HepG2 (cell line): ENCODE results near the gene DEPDC1B. TPM values are rescaled to one million over a fixed set of nuclear protein-coding genes. Genes with fewer than 3 reads are reported as not detected.
A peak's percentile ranks its signal among the peaks of the same experiment; 100 is the strongest.

Experiments
- ATAC-seq: fragments of 200-7000 bp; cut with Tn5 transposase; 3 replicates; pipeline ENCODE4 v1.9.1; 2020; ENCODE audit warnings: mild to moderate bottlenecking, moderate library complexity
- BruUV-seq: library from RNA; stranded (reverse); fragments of 400-500 nt; replicated peaks from 2 replicates; lab custom pipeline; 2021; lab: Mats Ljungman, UMichigan
- CTCF ChIA-PET: fragments of 300-600 bp; formaldehyde crosslinking; extraction: SDS; loops from one replicate; lab custom pipeline; 2021; ENCODE audit warnings: low total read pairs, inconsistent platforms, low intra/inter-chr PET ratio; lab: Yijun Ruan, JAX
- POLR2A ChIA-PET: fragments of 350-600 bp; sonication (Branson Sonifier 250); formaldehyde crosslinking; loops from one replicate; lab custom pipeline; 2020; ENCODE audit warnings: antibody characterized with exemption, inconsistent platforms; lab: Yijun Ruan, JAX
- DNase-seq: peaks from one replicate; pipeline ENCODE4 v3.0.0-alpha.2; 2015; ENCODE audit warnings: low spot score
- FAIRE-seq: peaks from 3 replicates; lab custom pipeline; 2011; peaks lifted over from hg19 to GRCh38; lab: Jason Lieb, UNC
- H2AFZ ChIP-seq: one replicate; pipeline ENCODE4 v1.6.1; 2011; ENCODE audit warnings: low read length, inconsistent platforms
- H3K27ac ChIP-seq: fragments of 300-600 bp; 3 replicates; pipeline ENCODE4 v1.8.0; 2011; ENCODE audit warnings: mixed run types, mild to moderate bottlenecking, mixed read lengths, low read length, inconsistent platforms; ENCODE audit not compliant: insufficient read depth; ENCODE audit errors: extremely low read length
- H3K27me3 ChIP-seq, 2 experiments: fragments of 200-600 bp in 1 of 2; 2 replicates in 1 of 2; 3 replicates in 1 of 2; pipeline versions ENCODE4 v1.6.0 to v1.8.0; 2011; ENCODE audit warnings: low read length in 2 of 2, mild to moderate bottlenecking in 2 of 2, moderate library complexity in 2 of 2, inconsistent platforms in 1 of 2; ENCODE audit not compliant: insufficient read depth in 2 of 2, control insufficient read depth in 1 of 2
- H3K36me3 ChIP-seq, 2 experiments: fragments of 200-600 bp in 1 of 2; replicated peaks in 1 of 2; 2 replicates in 1 of 2; 3 replicates in 1 of 2; pipeline versions ENCODE4 v1.5.1 to v1.8.0; 2011; ENCODE audit warnings: low read length in 2 of 2, inconsistent platforms in 1 of 2; ENCODE audit not compliant: insufficient read depth in 2 of 2, control insufficient read depth in 1 of 2
- H3K4me1 ChIP-seq: 2 replicates; pipeline ENCODE4 v1.5.1; 2012; ENCODE audit warnings: low read length, inconsistent platforms; ENCODE audit not compliant: insufficient read depth
- H3K4me2 ChIP-seq: 2 replicates; pipeline ENCODE4 v1.6.0; 2011; ENCODE audit warnings: low read depth, low read length, inconsistent platforms
- H3K4me3 ChIP-seq, 3 experiments: fragments of 200-600 bp in 1 of 3; sonication (generic), shearing (Covaris generic) in 1 of 3; replicated peaks in 1 of 3; 2 replicates each; pipeline ENCODE4 v1.5.1; 2011 to 2016; ENCODE audit warnings: low read length in 3 of 3, inconsistent platforms in 2 of 3, low read depth in 2 of 3, mild to moderate bottlenecking in 2 of 3, control low read depth in 1 of 3, mixed read lengths in 1 of 3; ENCODE audit not compliant: insufficient read depth in 1 of 3
- H3K79me2 ChIP-seq: one replicate; pipeline ENCODE4 v1.6.1; 2011; ENCODE audit warnings: low read length, inconsistent platforms; ENCODE audit not compliant: insufficient read depth
- H3K9ac ChIP-seq: 2 replicates; pipeline ENCODE4 v1.6.0; 2011; ENCODE audit warnings: mild to moderate bottlenecking, low read depth, low read length, inconsistent platforms; ENCODE audit not compliant: insufficient read depth
- H3K9me3 ChIP-seq: 2 replicates; pipeline ENCODE4 v1.5.1; 2012; ENCODE audit warnings: mild to moderate bottlenecking, low read length
- H4K20me1 ChIP-seq: 2 replicates; pipeline ENCODE4 v1.6.0; 2011; ENCODE audit warnings: inconsistent platforms, mild to moderate bottlenecking, low read length, moderate library complexity; ENCODE audit not compliant: insufficient read depth
- ATF3 ChIP-seq: sonication (generic); formaldehyde crosslinking; IDR thresholded peaks from 2 replicates; pipeline ENCODE4 v1.4.0; 2020; ENCODE audit warnings: missing genetic modification reagents
- ATF7 ChIP-seq, 2 experiments: fragments of 450-650 bp in 1 of 2; sonication (generic) in 1 of 2; formaldehyde crosslinking in 1 of 2; IDR thresholded peaks; 2 replicates each; pipeline versions ENCODE4 v1.4.0 to v1.6.1; 2016 to 2020; ENCODE audit warnings: antibody characterized with exemption in 1 of 2, mild to moderate bottlenecking in 1 of 2, missing genetic modification reagents in 1 of 2
- CENPBD1 ChIP-seq: sonication (generic); formaldehyde crosslinking; IDR thresholded peaks from 2 replicates; pipeline ENCODE4 v1.8.0; 2022; ENCODE audit warnings: missing genetic modification reagents, low read depth, mild to moderate bottlenecking, borderline replicate concordance
- CERS6 ChIP-seq: sonication (generic); formaldehyde crosslinking; IDR thresholded peaks from 2 replicates; pipeline ENCODE4 v1.5.0; 2020; ENCODE audit warnings: missing genetic modification reagents
- KDM5B ChIP-seq: sonication (generic); formaldehyde crosslinking; IDR thresholded peaks from 2 replicates; pipeline ENCODE4 v1.4.0; 2020; ENCODE audit warnings: missing genetic modification reagents, mild to moderate bottlenecking, borderline replicate concordance
- KLF13 ChIP-seq: sonication (generic); formaldehyde crosslinking; IDR thresholded peaks from 2 replicates; pipeline ENCODE4 v1.4.0; 2020; ENCODE audit warnings: mild to moderate bottlenecking, missing genetic modification reagents
- MAFF ChIP-seq: IDR thresholded peaks from 2 replicates; pipeline ENCODE4 v1.6.1; 2011; ENCODE audit warnings: low read depth, low read length, improper control_type of control experiment
- MAFK ChIP-seq, 2 experiments: IDR thresholded peaks in 1 of 2; conservative IDR thresholded peaks in 1 of 2; 2 replicates each; pipeline ENCODE4 v1.6.1; 2011; ENCODE audit warnings: improper control_type of control experiment in 2 of 2, low read length in 2 of 2
- NFATC3 ChIP-seq: sonication (generic); formaldehyde crosslinking; IDR thresholded peaks from 2 replicates; pipeline ENCODE4 v1.5.1; 2020; ENCODE audit warnings: mild to moderate bottlenecking, missing genetic modification reagents
- POLR2G ChIP-seq: fragments of 200-400 bp; formaldehyde crosslinking; IDR thresholded peaks from 2 replicates; pipeline ENCODE4 v1.6.1; 2018; ENCODE audit warnings: mild to moderate bottlenecking, low read depth, low read length, moderate library complexity
- RBM22 ChIP-seq: fragments of 200-400 bp; formaldehyde crosslinking; optimal IDR thresholded peaks from 2 replicates; pipeline ENCODE3; 2017; ENCODE audit warnings: mild to moderate bottlenecking, low read length, moderate library complexity
- YEATS4 ChIP-seq: sonication (generic); formaldehyde crosslinking; IDR thresholded peaks from 2 replicates; pipeline ENCODE4 v1.4.0; 2020; ENCODE audit warnings: missing genetic modification reagents, borderline replicate concordance
- ZNF512 ChIP-seq: sonication (generic); formaldehyde crosslinking; IDR thresholded peaks from 2 replicates; pipeline ENCODE4 v1.4.0; 2020; ENCODE audit warnings: mild to moderate bottlenecking, missing genetic modification reagents
- ZNF749 ChIP-seq: sonication (generic); formaldehyde crosslinking; IDR thresholded peaks from 2 replicates; pipeline ENCODE4 v1.8.0; 2022; ENCODE audit warnings: mild to moderate bottlenecking, missing genetic modification reagents, moderate library complexity, borderline replicate concordance
- WGBS: methylation state at CpG from one replicate; pipeline ENCODE4 v1.1.6; 2017; ENCODE audit warnings: low lambda C conversion rate; 5-methylcytosine and 5-hydroxymethylcytosine counted together
- in situ Hi-C: cut with HindIII; loops from 2 replicates; pipeline ENCODE4 v1.10.0; 2017; ENCODE audit warnings: low pct_unique_long_range_greater_than_20kb; ENCODE audit not compliant: extremely low pct_ligation_motif_present
- intact Hi-C: fragments of 100-400 bp; cut with micrococcal nuclease; formaldehyde crosslinking; loops from one replicate; pipeline ENCODE4 v1.10.0; 2022; ENCODE audit not compliant: unreplicated experiment
- polyA plus RNA-seq, 8 experiments: library from polyadenylated mRNA; depleted of rRNA in 3 of 8; stranded (reverse) in 7 of 8; unstranded in 1 of 8; fragments of >200 nt; fragmentation: Illumina TruSeq in 4 of 8; extraction: Trizol in 4 of 8; gene quantifications; 2 replicates each; pipeline versions ENCODE4 v1.2.1 to v1.2.3, GENCODE V29; 2011 to 2016; ENCODE audit warnings: low read depth in 4 of 8, missing spikeins in 1 of 8, mixed read lengths in 1 of 8; ENCODE audit not compliant: insufficient read depth in 1 of 8
- total RNA-seq, 5 experiments: library from RNA; depleted of rRNA; stranded (reverse); fragments of >200 nt; fragmentation: Illumina TruSeq; extraction: Trizol; gene quantifications; 2 replicates each; pipeline ENCODE4 v1.2.3, GENCODE V29; 2016; ENCODE audit warnings: low read depth in 1 of 5

The DEPDC1B gene
- total and polyA plus RNA-seq, 2 of the 13 experiments (the other 11 are each of a cell fraction or from before 2014, with no cell fraction given) = 29.5 to 51.3 TPM

GRCh38 chr5:60673334-60673733 is 26.6 kb downstream of the DEPDC1B start:
- in situ Hi-C loops = loop anchor here (10.0 to 25.0 kb wide), 3 partner anchors 211 to 1286 kb away; partner anchors contain the start of genes ERCC8 and NDUFAF2

More at GRCh38 chr5:60673334-60673733, 26.6 kb downstream of the DEPDC1B start:
- Histone ChIP-seq H4K20me1 (no peaks in the 10 kb centered on the region), H3K36me3 (peaks cover 2 to 3% of the 10 kb centered on the region in 2 experiments; a peak in 2 of 5 replicates), H2AFZ (no peak overlapping the region), H3K4me1 (peaks cover 100% of the 10 kb centered on the region), H3K4me2 (peak overlapping the region; percentile 73), H3K4me3 (peak overlapping the region in 1 of 3 experiments; percentile 21; a peak in 1 of 6 replicates), H3K9me3 (no peaks in the 10 kb centered on the region), H3K27me3 (no peaks in the 10 kb centered on the region), H3K9ac (peak overlapping the region; percentile 55), H3K27ac (peak overlapping the region; percentile 98), H3K79me2 (peaks cover 68% of the 10 kb centered on the region)
- BruUV-seq = no TSS peak
- ChIA-PET POLR2A (interaction anchor here (1.0 kb wide), 4 partner anchors 13 to 27 kb away, joined by 3 to 11 read pairs (median 4); partner anchors contain the start of gene DEPDC1B), CTCF (no interaction called here)
- ATAC-seq = no peak
- intact Hi-C loops = loop anchor here (5.0 to 10.0 kb wide), 2 partner anchors 274 to 1261 kb away; partner anchors contain the start of genes ERCC8 and NDUFAF2
- 78% methylated on average over 2 of the region's 2 CpGs for WGBS
- FAIRE-seq = no peak
- TF ChIP-seq NFATC3 (0 out of 2 replicates have a peak, but pooled peaks have one; percentile 1), ATF3 (CRISPR knock-in tag) (no peak), CERS6 (CRISPR knock-in tag) (no peak), CENPBD1 (CRISPR knock-in tag) (no peak), ATF7 (IDR thresholded peaks at IDR 0.05) (no peak), ATF7 (CRISPR knock-in tag; IDR thresholded peaks at IDR 0.05) (no peak), RBM22 (no peak), MAFF (peak; percentile 94), YEATS4 (CRISPR knock-in tag) (0 out of 2 replicates have a peak, but pooled peaks have one; percentile 3), KLF13 (no peak), MAFK (conservative IDR thresholded peaks at IDR 0.05 in 1 of 2, IDR thresholded peaks at IDR 0.05 in 1 of 2; ENCODE audit: low read length in 2 of 2) (peak; percentile 96), KDM5B (CRISPR knock-in tag) (no peak), ZNF512 (CRISPR knock-in tag) (0 out of 2 replicates have a peak, but pooled peaks have one; percentile 14), ZNF749 (CRISPR knock-in tag) (no peak), POLR2G (no peak)
- no peak for DNase-seq
